K562 (cell line): ENCODE measurements around the gene NDUFC2. TPM values are rescaled to one million over a fixed set of nuclear protein-coding genes. Genes with fewer than 3 reads are reported as not detected.

Experiments used
- ATF4 ChIP-seq: fragments of 450-650 bp; formaldehyde crosslinking; IDR thresholded peaks from 2 replicates; pipeline ENCODE4 v1.4.0; 2022; ENCODE audit warnings: mild to moderate bottlenecking, moderate library complexity
- CEBPB ChIP-seq: fragments of 450-650 bp; IDR thresholded peaks from 2 replicates; pipeline ENCODE4 v1.6.1; 2016; ENCODE audit warnings: missing genetic modification characterization, missing compliant biosample characterization
- CTBP1 ChIP-seq: fragments of 450-650 bp; IDR thresholded peaks from 2 replicates; pipeline ENCODE4 v1.6.1; 2016; ENCODE audit warnings: borderline replicate concordance
- ETS1 ChIP-seq: conservative IDR thresholded peaks from 2 replicates; pipeline ENCODE4 v1.6.1; 2011; ENCODE audit warnings: low read depth, mild to moderate bottlenecking, low read length; ENCODE audit not compliant: control insufficient read depth
- ETS2 ChIP-seq: IDR thresholded peaks from 2 replicates; pipeline ENCODE4 v1.6.1; 2016; ENCODE audit warnings: borderline replicate concordance, missing genetic modification characterization, mild to moderate bottlenecking, moderate library complexity, missing compliant biosample characterization; ENCODE audit not compliant: poor library complexity, severe bottlenecking
- HNRNPLL ChIP-seq: fragments of 200-400 bp; formaldehyde crosslinking; IDR thresholded peaks from 2 replicates; pipeline ENCODE4 v1.6.1; 2017; ENCODE audit warnings: low read length, low read depth, mild to moderate bottlenecking; ENCODE audit not compliant: poor library complexity, severe bottlenecking
- NFE2L1 ChIP-seq: fragments of 450-650 bp; IDR thresholded peaks from 2 replicates; pipeline ENCODE4 v1.6.1; 2016; ENCODE audit warnings: missing genetic modification characterization, low read depth, mild to moderate bottlenecking, missing compliant biosample characterization, moderate library complexity, borderline replicate concordance
- OTX1 ChIP-seq: fragments of 450-650 bp; formaldehyde crosslinking; IDR thresholded peaks from 2 replicates; pipeline ENCODE4 v1.4.0; 2022; ENCODE audit warnings: mild to moderate bottlenecking
- PTRF ChIP-seq: fragments of 450-650 bp; IDR thresholded peaks from 2 replicates; pipeline ENCODE4 v1.6.1; 2016; ENCODE audit warnings: mild to moderate bottlenecking, missing genetic modification characterization, missing compliant biosample characterization
- SMARCA5 ChIP-seq: fragments of 450-650 bp; IDR thresholded peaks from 2 replicates; pipeline ENCODE4 v1.6.1; 2016
- SNIP1 ChIP-seq: fragments of 450-650 bp; IDR thresholded peaks from 2 replicates; pipeline ENCODE4 v1.7.1; 2017; ENCODE audit warnings: low read depth, mild to moderate bottlenecking
- TOE1 ChIP-seq, 2 experiments: fragments of 450-650 bp in 1 of 2; sonication (generic) in 1 of 2; formaldehyde crosslinking in 1 of 2; IDR thresholded peaks; 2 replicates each; pipeline versions ENCODE4 v1.7.1 to v1.8.0; 2016 to 2022; ENCODE audit warnings: borderline replicate concordance in 2 of 2, mild to moderate bottlenecking in 2 of 2, antibody characterized with exemption in 1 of 2, inconsistent platforms in 1 of 2, low read depth in 1 of 2, missing genetic modification reagents in 1 of 2, moderate library complexity in 1 of 2
- ZNF133 ChIP-seq: fragments of 250-450 bp; sonication (Bioruptor Pico); IDR thresholded peaks from 2 replicates; pipeline ENCODE4 v1.4.0; 2020; ENCODE audit warnings: mild to moderate bottlenecking
- ZNF311 ChIP-seq: fragments of 250-450 bp; sonication (Bioruptor Pico); IDR thresholded peaks from 2 replicates; pipeline ENCODE4 v1.4.0; 2020; ENCODE audit warnings: mild to moderate bottlenecking, moderate library complexity
- ZNF561 ChIP-seq: fragments of 450-650 bp; formaldehyde crosslinking; conservative IDR thresholded peaks from 2 replicates; pipeline ENCODE4 v1.4.0; 2020; ENCODE audit warnings: mild to moderate bottlenecking, moderate library complexity
- polyA plus RNA-seq, 8 experiments: library from polyadenylated mRNA; depleted of rRNA in 4 of 8; stranded (reverse) in 5 of 8; unstranded in 3 of 8; fragments of >200 nt; fragmentation: Nextera tagmentation in 2 of 8; fragmentation: Illumina TruSeq in 1 of 8; extraction: Ambion mirVana in 2 of 8; extraction: Trizol in 1 of 8; gene quantifications; 2 replicates each; pipeline versions ENCODE4 v1.2.1 to v1.2.3, GENCODE V29; 2011 to 2014; ENCODE audit warnings: inconsistent platforms in 1 of 8, missing spikeins in 1 of 8
- total RNA-seq, 7 experiments: library from RNA; depleted of rRNA in 6 of 7; stranded (reverse); fragments of >200 nt in 6 of 7; fragmentation: Illumina TruSeq in 2 of 7; extraction: Trizol in 2 of 7; gene quantifications; 2 replicates each; pipeline versions ENCODE4 v1.2.1 to v1.2.3, GENCODE V29; 2011 to 2021; ENCODE audit warnings: low replicate concordance in 1 of 7
- TF ChIP-seq, protein P1 (sequence below): sonication (generic); formaldehyde crosslinking; IDR thresholded peaks from 2 replicates; pipeline ENCODE4 v1.4.0; 2020; ENCODE audit warnings: mild to moderate bottlenecking, missing genetic modification reagents
- TF ChIP-seq, protein P2 (sequence below): fragments of 150-350 bp; IDR thresholded peaks from 2 replicates; pipeline ENCODE4 v1.6.1; 2014; ENCODE audit warnings: low read depth, mild to moderate bottlenecking, low read length, borderline replicate concordance
- TF ChIP-seq, protein P3 (sequence below): sonication (generic); formaldehyde crosslinking; IDR thresholded peaks from 2 replicates; pipeline ENCODE4 v1.8.0; 2022; ENCODE audit warnings: mild to moderate bottlenecking, missing genetic modification reagents

NDUFC2 gene
- total and polyA plus RNA-seq, 9 of the 15 experiments (the other 6 are each of a cell fraction or from before 2014, with no cell fraction given) = 168 to 1,119 (median 442) TPM

DNA sequence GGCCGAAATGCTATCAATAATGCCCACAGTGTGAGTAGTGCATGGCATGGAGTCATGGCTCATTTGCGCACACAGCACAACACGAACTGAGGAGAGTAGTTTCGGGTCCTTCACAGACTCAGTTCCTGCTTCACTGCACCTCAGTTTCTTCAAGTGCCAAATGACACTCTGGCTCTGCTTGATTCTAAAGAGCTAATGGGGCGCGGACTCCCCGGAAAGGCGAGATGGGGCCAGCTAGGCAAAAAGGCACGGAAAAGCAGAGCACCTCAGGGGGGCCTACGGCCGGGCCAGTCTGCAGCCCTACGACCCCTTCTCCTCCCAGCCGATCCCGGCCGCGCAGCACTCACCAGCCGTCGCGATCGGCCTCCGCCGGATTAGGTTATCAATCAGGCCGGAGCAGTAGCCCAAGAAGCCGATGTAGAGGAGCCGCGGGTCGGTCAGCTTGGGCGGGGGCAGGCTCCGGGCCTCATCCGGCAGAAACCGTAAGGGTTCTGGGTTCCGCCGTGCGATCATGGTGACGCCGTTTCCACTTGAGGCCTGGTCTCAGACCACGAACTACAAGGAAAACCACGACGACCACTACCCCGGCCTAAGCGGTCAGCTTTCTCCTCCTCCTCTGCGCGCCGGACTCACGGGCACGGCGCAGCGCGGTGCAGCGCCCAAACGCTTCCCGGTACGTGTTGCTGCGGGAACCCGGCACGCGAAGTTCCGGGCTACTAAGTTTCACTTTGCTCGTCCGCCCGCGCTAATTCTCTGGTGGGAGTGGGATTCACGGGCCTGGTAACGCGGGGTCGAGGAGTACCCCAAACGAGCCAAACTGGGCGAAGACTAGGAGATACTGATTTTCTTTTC is at the start of gene NDUFC2 (continued):
- TF ChIP-seq ETS1 = peak; percentile 91
- TF ChIP-seq HNRNPLL = peak; percentile 80
- TF ChIP-seq, protein P1, sequence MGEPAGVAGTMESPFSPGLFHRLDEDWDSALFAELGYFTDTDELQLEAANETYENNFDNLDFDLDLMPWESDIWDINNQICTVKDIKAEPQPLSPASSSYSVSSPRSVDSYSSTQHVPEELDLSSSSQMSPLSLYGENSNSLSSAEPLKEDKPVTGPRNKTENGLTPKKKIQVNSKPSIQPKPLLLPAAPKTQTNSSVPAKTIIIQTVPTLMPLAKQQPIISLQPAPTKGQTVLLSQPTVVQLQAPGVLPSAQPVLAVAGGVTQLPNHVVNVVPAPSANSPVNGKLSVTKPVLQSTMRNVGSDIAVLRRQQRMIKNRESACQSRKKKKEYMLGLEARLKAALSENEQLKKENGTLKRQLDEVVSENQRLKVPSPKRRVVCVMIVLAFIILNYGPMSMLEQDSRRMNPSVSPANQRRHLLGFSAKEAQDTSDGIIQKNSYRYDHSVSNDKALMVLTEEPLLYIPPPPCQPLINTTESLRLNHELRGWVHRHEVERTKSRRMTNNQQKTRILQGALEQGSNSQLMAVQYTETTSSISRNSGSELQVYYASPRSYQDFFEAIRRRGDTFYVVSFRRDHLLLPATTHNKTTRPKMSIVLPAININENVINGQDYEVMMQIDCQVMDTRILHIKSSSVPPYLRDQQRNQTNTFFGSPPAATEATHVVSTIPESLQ (CRISPR knock-in tag) = no peak
- TF ChIP-seq CTBP1 = peak; percentile 60; the same call in 1 of the 2 replicates
- TF ChIP-seq PTRF (tag) = no peak
- TF ChIP-seq, protein P2, sequence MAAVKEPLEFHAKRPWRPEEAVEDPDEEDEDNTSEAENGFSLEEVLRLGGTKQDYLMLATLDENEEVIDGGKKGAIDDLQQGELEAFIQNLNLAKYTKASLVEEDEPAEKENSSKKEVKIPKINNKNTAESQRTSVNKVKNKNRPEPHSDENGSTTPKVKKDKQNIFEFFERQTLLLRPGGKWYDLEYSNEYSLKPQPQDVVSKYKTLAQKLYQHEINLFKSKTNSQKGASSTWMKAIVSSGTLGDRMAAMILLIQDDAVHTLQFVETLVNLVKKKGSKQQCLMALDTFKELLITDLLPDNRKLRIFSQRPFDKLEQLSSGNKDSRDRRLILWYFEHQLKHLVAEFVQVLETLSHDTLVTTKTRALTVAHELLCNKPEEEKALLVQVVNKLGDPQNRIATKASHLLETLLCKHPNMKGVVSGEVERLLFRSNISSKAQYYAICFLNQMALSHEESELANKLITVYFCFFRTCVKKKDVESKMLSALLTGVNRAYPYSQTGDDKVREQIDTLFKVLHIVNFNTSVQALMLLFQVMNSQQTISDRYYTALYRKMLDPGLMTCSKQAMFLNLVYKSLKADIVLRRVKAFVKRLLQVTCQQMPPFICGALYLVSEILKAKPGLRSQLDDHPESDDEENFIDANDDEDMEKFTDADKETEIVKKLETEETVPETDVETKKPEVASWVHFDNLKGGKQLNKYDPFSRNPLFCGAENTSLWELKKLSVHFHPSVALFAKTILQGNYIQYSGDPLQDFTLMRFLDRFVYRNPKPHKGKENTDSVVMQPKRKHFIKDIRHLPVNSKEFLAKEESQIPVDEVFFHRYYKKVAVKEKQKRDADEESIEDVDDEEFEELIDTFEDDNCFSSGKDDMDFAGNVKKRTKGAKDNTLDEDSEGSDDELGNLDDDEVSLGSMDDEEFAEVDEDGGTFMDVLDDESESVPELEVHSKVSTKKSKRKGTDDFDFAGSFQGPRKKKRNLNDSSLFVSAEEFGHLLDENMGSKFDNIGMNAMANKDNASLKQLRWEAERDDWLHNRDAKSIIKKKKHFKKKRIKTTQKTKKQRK = no peak
- no peak for TF ChIP-seq SMARCA5
- TF ChIP-seq SNIP1 = no peak
- no peak for TF ChIP-seq ATF4
- peak; percentile 39; the same call in 1 of the 2 replicates for TF ChIP-seq TOE1 (IDR thresholded peaks at IDR 0.05; ENCODE audit: borderline replicate concordance)
- TF ChIP-seq TOE1 (CRISPR knock-in tag; IDR thresholded peaks at IDR 0.05; ENCODE audit: borderline replicate concordance, low read depth) = no peak
- TF ChIP-seq ZNF311 (CRISPR knock-in tag) = no peak
- TF ChIP-seq, protein P3, sequence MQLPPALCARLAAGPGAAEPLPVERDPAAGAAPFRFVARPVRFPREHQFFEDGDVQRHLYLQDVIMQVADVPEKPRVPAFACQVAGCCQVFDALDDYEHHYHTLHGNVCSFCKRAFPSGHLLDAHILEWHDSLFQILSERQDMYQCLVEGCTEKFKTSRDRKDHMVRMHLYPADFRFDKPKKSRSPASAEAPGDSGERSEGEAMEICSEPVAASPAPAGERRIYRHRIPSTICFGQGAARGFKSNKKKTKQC = peak; percentile 83
- no peak for TF ChIP-seq CEBPB (tag)
- TF ChIP-seq ETS2 (tag) = no peak
- TF ChIP-seq OTX1 = no peak
- TF ChIP-seq ZNF133 (CRISPR knock-in tag) = no peak
- no peak for TF ChIP-seq NFE2L1
- no peak for TF ChIP-seq ZNF561 (CRISPR knock-in tag)
